Measurements from ENCODE around the gene FAM163B.

The FAM163B gene

DNA sequence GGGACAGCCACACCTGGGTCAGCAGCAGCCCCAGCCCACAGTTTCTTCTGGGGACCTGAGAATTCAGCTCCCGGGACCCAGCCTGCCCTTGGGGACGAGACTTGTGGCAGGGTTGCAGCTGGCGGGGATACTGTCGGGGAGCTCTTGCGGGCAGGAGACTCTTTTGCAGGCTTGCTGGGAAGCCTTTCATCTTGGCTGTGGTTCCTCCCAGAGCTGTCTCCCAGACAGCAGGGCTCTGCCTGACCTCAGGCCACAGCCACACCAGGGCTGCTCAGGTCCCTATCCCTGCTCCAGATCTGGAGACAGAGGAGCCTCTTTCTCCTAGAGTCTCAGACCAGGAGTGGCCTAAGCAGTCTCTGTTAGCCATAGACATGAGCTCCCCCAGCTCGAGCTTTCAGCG is 79.7 kb downstream of the FAM163B start:
- TF ChIP-seq, protein P1, sequence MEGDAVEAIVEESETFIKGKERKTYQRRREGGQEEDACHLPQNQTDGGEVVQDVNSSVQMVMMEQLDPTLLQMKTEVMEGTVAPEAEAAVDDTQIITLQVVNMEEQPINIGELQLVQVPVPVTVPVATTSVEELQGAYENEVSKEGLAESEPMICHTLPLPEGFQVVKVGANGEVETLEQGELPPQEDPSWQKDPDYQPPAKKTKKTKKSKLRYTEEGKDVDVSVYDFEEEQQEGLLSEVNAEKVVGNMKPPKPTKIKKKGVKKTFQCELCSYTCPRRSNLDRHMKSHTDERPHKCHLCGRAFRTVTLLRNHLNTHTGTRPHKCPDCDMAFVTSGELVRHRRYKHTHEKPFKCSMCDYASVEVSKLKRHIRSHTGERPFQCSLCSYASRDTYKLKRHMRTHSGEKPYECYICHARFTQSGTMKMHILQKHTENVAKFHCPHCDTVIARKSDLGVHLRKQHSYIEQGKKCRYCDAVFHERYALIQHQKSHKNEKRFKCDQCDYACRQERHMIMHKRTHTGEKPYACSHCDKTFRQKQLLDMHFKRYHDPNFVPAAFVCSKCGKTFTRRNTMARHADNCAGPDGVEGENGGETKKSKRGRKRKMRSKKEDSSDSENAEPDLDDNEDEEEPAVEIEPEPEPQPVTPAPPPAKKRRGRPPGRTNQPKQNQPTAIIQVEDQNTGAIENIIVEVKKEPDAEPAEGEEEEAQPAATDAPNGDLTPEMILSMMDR (IDR thresholded peaks at IDR 0.05; ENCODE audit: low read length): no peak
- TF ChIP-seq EZH2phosphoT487 (IDR thresholded peaks at IDR 0.05; ENCODE audit: low read length) (no peak), EZH2 (optimal IDR thresholded peaks at IDR 0.05; ENCODE audit: low read depth, low read length) (no peak)
- no peaks in the 10 kb centered on the region for H3K4me1 ChIP-seq (ENCODE audit: low read length)

DNA sequence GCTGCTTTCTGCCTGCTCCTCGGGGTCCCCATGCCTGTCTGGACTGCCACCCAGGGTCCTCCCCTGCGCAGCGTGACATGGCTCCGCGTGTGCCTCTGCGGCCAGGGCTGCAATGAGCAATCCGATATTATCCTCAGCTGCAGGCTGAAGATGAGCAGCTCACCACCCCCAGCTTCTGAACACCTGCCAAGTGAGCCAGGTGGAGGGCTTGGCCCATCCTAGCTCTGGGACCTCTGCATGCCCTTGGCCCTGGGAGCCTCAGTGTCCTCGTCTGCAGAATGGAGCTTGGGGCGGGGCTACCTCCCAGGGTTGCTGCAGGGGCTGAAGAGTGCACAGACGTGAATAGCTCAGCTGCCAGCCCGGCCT is 80.3 kb downstream of the FAM163B start:
- H3K79me2 ChIP-seq (ENCODE audit: low read length): no peaks in the 10 kb centered on the region
- no peaks in the 10 kb centered on the region for H3K36me3 ChIP-seq (replicated peaks; ENCODE audit: insufficient read depth, low read length)
- DNase-seq: no peak
- no peaks in the 10 kb centered on the region for H3K4me1 ChIP-seq (ENCODE audit: low read length)
- H3K27me3 ChIP-seq (replicated peaks; ENCODE audit: insufficient read depth, low read length): peaks cover 96% of the 10 kb centered on the region
- no peak overlapping the region for H3K4me3 ChIP-seq (ENCODE audit: low read length)
- H2AFZ ChIP-seq (ENCODE audit: low read length): no peak overlapping the region
- no peaks in the 10 kb centered on the region for H3F3A ChIP-seq (ENCODE audit: insufficient read depth, low read length)
- TF ChIP-seq EZH2phosphoT487 (IDR thresholded peaks at IDR 0.05; ENCODE audit: low read length) (no peak), EZH2 (optimal IDR thresholded peaks at IDR 0.05; ENCODE audit: low read depth, low read length) (no peak)
- TF ChIP-seq, protein P1 (IDR thresholded peaks at IDR 0.05; ENCODE audit: low read length): no peak
- no peaks in the 10 kb centered on the region for H4K20me1 ChIP-seq (ENCODE audit: insufficient read depth, low read length)
- H3K9me2 ChIP-seq (replicated peaks; ENCODE audit: insufficient read depth, low read length): no peaks in the 10 kb centered on the region
- H3K9me3 ChIP-seq (replicated peaks; ENCODE audit: insufficient read depth, low read length): no peaks in the 10 kb centered on the region
- no peak overlapping the region for H3K27ac ChIP-seq (ENCODE audit: low read length)
- H3K4me2 ChIP-seq (ENCODE audit: low read depth, low read length): no peak overlapping the region
- no peak overlapping the region for H3K9ac ChIP-seq (ENCODE audit: low read length)

More for the DNA sequence above, 79.7 kb downstream of the FAM163B start:
- H2AFZ ChIP-seq (ENCODE audit: low read length): no peak overlapping the region
- no peaks in the 10 kb centered on the region for H3K9me3 ChIP-seq (replicated peaks; ENCODE audit: insufficient read depth, low read length)
- no peaks in the 10 kb centered on the region for H3K36me3 ChIP-seq (replicated peaks; ENCODE audit: insufficient read depth, low read length)
- H3K4me3 ChIP-seq (ENCODE audit: low read length): no peak overlapping the region
- no peaks in the 10 kb centered on the region for H3K9me2 ChIP-seq (replicated peaks; ENCODE audit: insufficient read depth, low read length)
- no peak overlapping the region for H3K9ac ChIP-seq (ENCODE audit: low read length)
- H3K79me2 ChIP-seq (ENCODE audit: low read length): no peaks in the 10 kb centered on the region
- H3F3A ChIP-seq (ENCODE audit: insufficient read depth, low read length): no peaks in the 10 kb centered on the region
- no peaks in the 10 kb centered on the region for H4K20me1 ChIP-seq (ENCODE audit: insufficient read depth, low read length)
- no peak overlapping the region for H3K4me2 ChIP-seq (ENCODE audit: low read depth, low read length)
- peaks cover 96% of the 10 kb centered on the region for H3K27me3 ChIP-seq (replicated peaks; ENCODE audit: insufficient read depth, low read length)
- no peak for DNase-seq
- no peak overlapping the region for H3K27ac ChIP-seq (ENCODE audit: low read length)

DNA sequence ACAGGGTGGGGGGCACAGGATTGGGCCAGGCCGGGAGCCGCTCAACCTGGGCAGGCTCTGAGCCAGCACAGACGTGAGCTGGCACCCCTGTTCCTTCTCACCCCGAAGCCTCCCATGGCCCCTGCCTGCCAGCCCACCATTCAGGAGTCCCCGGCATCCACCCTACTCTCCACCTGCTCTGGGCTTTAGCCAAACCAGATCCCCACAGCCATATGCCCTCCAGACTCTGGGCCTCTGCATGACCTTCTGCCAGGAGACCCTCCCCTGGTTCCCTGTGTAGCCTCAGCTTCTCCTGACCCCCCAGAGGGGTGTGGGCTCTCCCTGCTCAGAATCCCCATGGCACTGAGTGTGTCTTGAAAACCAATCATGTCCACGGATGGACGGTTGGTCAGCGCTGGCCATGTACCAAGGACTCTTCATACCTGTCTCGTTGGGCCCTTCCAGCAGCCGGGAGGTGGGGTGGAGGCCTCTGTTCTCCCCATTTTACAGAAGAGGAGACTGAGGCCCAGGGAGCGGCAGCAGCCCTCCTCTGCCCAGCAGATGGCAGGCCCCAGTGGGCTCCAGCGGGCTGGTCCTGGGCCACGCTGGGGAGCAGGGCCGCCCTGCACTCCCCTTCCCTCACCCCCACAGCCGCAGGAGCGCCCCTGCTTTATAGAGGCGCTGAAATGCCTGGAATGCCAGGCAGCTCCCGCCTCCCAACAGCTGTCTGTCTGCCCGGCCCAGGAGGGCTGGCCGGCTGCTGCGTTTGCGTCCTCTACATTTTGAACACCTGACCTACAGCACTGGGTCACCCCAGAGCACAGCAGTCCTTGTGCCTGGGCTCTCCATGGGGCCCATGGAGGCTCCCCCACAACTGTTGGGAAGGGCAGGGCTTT is 81.0 kb downstream of the FAM163B start:
- no peak for DNase-seq
- Histone ChIP-seq H3K4me1 (ENCODE audit: low read length) (no peaks in the 10 kb centered on the region), H3K9me3 (replicated peaks; ENCODE audit: insufficient read depth, low read length) (no peaks in the 10 kb centered on the region), H3K36me3 (replicated peaks; ENCODE audit: insufficient read depth, low read length) (no peaks in the 10 kb centered on the region), H3K9me2 (replicated peaks; ENCODE audit: insufficient read depth, low read length) (no peaks in the 10 kb centered on the region), H3K27ac (ENCODE audit: low read length) (no peak overlapping the region), H3K79me2 (ENCODE audit: low read length) (no peaks in the 10 kb centered on the region), H3K4me3 (ENCODE audit: low read length) (no peak overlapping the region), H4K20me1 (ENCODE audit: insufficient read depth, low read length) (no peaks in the 10 kb centered on the region), H2AFZ (ENCODE audit: low read length) (no peak overlapping the region), H3K27me3 (replicated peaks; ENCODE audit: insufficient read depth, low read length) (peaks cover 96% of the 10 kb centered on the region), H3K4me2 (ENCODE audit: low read depth, low read length) (no peak overlapping the region), H3K9ac (ENCODE audit: low read length) (no peak overlapping the region), H3F3A (ENCODE audit: insufficient read depth, low read length) (no peaks in the 10 kb centered on the region)
- no peak for TF ChIP-seq EZH2phosphoT487 (IDR thresholded peaks at IDR 0.05; ENCODE audit: low read length)
- no peak for TF ChIP-seq EZH2 (optimal IDR thresholded peaks at IDR 0.05; ENCODE audit: low read depth, low read length)
- TF ChIP-seq, protein P1 (IDR thresholded peaks at IDR 0.05; ENCODE audit: low read length): no peak

Measured in MM.1S (cell line).